ENCODE measurements around the gene SLC23A1.

- no peak for TF ChIP-seq FOSL2 (IDR thresholded peaks at IDR 0.05)
- TF ChIP-seq FOSL2 (CRISPR knock-in tag; IDR thresholded peaks at IDR 0.05): no peak
- no peak for TF ChIP-seq PBX3 (IDR thresholded peaks at IDR 0.05)
- no peak for TF ChIP-seq RCOR1 (IDR thresholded peaks at IDR 0.05; ENCODE audit: low read depth, low read length)
- TF ChIP-seq CTCF (IDR thresholded peaks at IDR 0.05): no peak
- no peak for TF ChIP-seq ELK1 (IDR thresholded peaks at IDR 0.05; ENCODE audit: low read depth, low read length)
These were observed 19.2 kb downstream of the SLC23A1 start for GRCh38 chr5:139363937-139364336.

All from A549 (cell line).